OCI-LY7 (cell line): ENCODE results near the gene PAQR5.

Source experiments
- EZH2phosphoT487 ChIP-seq: fragments of 200-600 bp; sonication (generic); IDR thresholded peaks from 2 replicates; pipeline ENCODE4 v1.6.1; 2018; ENCODE audit warnings: low read depth, borderline replicate concordance, mild to moderate bottlenecking, mixed run types, antibody characterized with exemption, low read length, moderate library complexity, mixed read lengths
- TF ChIP-seq, protein P1 (sequence below): fragments of 200-600 bp; sonication (generic); conservative IDR thresholded peaks from 2 replicates; pipeline ENCODE4 v1.5.1; 2014; ENCODE audit warnings: mild to moderate bottlenecking, antibody characterized with exemption, low read length, moderate library complexity, mixed read lengths

DNA sequence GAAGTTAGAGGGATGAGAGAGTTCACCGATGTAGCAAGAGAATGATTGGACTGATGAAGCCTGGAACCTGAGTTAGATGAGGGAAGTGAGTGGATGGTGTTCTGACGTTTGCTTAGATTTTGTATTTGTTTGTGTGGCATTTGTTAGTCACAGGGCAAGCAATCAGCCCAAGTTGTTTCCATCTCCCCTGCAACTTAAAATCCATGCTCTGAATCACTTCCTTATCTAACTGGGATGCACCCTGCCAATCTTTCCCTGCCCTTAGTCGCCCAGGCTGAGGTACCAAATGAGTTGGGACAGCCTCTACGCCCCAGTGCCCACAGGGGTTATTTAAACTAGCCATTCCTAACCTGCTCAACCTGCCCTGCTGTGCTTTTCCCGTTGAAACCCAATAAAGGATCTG lies 12.6 kb downstream of the PAQR5 start:
- TF ChIP-seq, protein P1, sequence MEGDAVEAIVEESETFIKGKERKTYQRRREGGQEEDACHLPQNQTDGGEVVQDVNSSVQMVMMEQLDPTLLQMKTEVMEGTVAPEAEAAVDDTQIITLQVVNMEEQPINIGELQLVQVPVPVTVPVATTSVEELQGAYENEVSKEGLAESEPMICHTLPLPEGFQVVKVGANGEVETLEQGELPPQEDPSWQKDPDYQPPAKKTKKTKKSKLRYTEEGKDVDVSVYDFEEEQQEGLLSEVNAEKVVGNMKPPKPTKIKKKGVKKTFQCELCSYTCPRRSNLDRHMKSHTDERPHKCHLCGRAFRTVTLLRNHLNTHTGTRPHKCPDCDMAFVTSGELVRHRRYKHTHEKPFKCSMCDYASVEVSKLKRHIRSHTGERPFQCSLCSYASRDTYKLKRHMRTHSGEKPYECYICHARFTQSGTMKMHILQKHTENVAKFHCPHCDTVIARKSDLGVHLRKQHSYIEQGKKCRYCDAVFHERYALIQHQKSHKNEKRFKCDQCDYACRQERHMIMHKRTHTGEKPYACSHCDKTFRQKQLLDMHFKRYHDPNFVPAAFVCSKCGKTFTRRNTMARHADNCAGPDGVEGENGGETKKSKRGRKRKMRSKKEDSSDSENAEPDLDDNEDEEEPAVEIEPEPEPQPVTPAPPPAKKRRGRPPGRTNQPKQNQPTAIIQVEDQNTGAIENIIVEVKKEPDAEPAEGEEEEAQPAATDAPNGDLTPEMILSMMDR: no peak
- TF ChIP-seq EZH2phosphoT487: no peak
